Right ventricle myocardium superior (tissue), 1 donor: ENCODE results near the gene TRMT5. TPM values are rescaled to one million over a fixed set of nuclear protein-coding genes. Genes with fewer than 3 reads are reported as not detected.
A peak's percentile ranks its signal among the peaks of the same experiment; 100 is the strongest.

Experiments used
- ATAC-seq: fragments of 200-7000 bp; cut with Tn5 transposase; one replicate; pipeline ENCODE4 v1.9.1; 2020; ENCODE audit warnings: mild to moderate bottlenecking; ENCODE audit not compliant: poor library complexity
- DNase-seq: peaks from one replicate; pipeline ENCODE4 v3.0.0-alpha.2; 2020
- intact Hi-C: fragments of 100-400 bp; cut with DNase I; formaldehyde crosslinking; loops from one replicate; pipeline ENCODE4 v1.11.2; 2022
- total RNA-seq: library from RNA; stranded (reverse); fragmentation: NEBNext Ultra II Directional; extraction: Animal tissue kit (Norgen Biotek cat#: 25700); gene quantifications from one replicate; pipeline ENCODE4 v1.2.1, GENCODE V29; 2021
- donor health status: DM: no; HTN: yes; CAD: no; lungs with severe emphysema.

TRMT5 gene
- total RNA-seq, 1 donor from 2014 or later, result 4.4 TPM

DNA sequence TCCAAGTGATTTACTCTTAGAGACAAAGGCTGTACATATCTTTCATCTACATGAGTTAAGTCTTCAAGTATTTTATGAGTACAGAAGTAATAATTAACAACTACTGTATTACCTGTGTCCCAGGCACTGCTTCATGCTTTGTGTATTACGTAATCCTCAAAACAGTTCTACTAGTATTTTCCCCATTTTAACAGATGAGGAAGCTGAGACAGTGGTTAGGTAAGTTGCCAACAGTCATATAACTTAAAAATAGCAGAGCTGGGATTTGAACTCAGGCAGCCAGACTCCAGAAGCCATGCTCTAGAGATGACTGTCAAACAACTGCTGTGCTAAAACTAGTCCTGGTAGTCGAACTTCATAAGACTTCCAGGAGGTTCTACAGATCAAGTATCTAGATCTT is 10.7 kb downstream of the TRMT5 start:
- intact Hi-C loops, result no loop called here
- DNase-seq (no peak), ATAC-seq (no peak)

DNA sequence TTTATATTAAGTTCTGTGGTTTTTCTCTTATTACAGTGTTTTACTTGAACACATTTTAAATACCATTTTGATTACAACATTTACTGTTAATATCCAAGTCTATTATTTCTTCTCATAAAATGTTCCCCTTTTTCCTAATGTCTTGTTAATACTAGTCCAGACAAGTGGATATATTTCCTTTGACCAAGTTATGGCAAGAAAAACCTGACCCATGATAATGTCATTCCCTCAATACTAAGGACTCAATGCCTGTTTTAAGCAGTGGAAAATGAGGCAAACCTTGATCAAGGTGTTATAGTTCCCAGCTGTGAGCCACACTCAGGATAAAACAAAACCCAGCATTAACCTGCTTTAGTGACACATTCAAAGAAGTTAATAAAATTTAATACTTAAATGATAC is 12.2 kb downstream of the TRMT5 start:
- no peak for DNase-seq
- intact Hi-C loops, result no loop called here
- ATAC-seq, result no peak

DNA sequence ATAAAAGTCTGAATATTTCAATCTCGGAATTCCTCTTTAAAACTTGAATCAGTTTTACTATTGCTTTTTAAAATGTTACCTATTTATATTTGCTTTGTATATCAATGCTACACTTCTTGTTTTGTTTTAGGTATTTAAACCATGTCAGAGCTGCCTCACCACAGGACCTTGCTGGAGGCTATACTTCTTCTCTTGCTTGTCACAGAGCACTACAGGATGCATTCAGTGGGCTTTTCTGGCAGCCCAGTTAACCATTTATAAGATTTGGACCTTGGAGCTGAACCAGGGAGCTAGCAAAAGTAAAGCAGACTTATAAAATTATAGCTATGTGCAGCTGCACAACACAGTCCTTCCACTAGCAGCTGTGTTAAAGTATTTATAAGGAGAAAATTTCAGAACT is 12.8 kb downstream of the TRMT5 start:
- intact Hi-C loops, result no loop called here
- ATAC-seq (no peak), DNase-seq (no peak)

DNA sequence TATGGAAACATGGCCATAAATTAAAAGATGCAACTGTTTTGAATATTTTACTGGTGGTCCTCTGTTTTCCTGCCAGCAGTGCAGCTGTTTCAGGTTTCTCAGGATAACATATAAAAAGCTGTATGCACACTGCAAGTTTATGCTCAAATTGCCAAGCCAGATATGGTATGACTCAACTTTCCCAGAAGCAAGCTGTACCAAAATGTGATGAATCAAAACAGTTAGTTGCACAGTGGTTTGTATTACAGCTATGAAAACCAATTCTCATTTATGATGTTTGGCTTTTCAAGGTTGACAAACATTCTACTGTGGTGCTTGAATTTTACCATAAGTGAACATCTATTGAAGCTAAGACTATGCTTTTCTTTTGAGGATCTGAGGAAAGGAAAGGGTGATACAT is 15.5 kb downstream of the TRMT5 start:
- intact Hi-C loops, result no loop called here
- DNase-seq (no peak), ATAC-seq (no peak)

DNA sequence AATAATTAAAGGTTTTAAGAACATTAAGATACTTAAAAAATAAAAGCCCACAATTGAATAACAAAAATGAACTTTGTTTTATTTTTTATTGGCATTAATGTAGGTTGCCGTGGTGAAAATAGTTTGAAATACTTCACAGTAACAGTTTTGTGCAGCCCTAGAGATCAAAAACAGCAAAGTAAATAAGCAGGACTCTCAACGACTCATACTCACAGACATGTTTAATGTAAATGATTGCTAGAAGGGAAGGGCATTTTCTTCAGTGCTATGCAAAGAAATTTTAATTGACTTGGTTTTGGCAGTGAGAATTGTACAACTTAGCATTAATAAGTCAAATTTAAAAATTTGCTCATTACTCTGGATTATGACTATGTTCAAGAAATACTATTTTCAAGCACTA is 16.0 kb downstream of the TRMT5 start:
- intact Hi-C loops, result no loop called here
- ATAC-seq, result no peak

DNA sequence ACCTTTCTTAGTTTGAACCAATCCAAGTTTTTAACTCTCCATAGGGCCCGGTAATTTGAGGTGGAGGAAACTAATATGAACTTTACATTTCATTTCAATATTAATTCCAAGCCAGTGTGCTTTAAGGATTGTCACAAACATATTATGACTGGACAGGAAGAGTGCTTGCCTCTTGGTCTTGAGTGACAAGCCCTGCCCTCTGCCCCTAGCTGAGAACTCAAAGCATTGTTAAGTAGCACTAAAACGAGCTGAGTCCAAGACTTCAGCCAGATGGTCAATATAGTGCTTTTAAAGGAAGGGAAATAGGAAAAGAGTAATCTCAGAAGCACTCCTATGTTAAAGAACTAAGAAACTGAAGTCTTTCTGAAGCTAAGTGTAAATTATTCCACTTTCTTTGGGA is 17.1 kb downstream of the TRMT5 start:
- intact Hi-C loops, result no loop called here
- no peak for DNase-seq
- no peak for ATAC-seq

More for the DNA sequence above, 16.0 kb downstream of the TRMT5 start:
- DNase-seq, result no peak

DNA sequence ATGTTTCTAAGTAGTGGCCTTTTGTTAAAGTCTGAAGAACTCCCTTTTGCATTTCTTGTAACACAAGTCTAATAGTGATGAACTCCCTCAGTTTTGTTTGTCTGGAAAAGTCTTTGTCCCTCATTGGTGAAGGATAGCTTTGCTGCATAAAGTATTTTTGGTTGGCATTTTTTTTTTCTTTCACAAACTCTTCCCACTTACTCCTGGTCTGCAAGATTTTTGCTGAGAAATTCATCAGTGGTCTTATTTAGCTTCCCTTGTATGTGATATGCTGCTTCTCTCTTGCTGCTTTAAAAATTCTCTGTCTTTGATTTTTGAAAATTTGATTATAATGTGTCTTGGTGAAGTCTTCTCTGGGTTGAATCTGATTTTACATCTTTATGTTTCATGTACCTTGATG is 22.7 kb downstream of the TRMT5 start:
- intact Hi-C loops, result no loop called here
- DNase-seq (no peak), ATAC-seq (no peak)

DNA sequence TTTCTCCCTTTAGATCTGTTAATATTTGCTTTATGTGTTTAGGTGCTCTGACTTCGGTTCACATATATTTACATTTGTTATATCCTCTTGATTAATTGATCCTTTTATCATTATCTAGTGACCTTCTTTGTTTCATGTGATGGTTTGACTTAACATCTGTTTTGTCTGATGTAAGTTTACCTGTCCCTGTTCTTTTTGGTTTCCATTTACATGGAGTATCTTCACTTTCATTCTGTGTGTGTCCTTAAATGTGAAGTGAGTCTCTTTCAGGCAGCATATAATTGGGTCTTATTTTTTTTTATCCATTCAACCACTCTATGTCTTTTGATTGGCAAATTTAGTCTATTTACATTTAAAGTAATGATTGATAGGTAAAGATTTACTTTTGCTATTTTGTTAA is 24.2 kb downstream of the TRMT5 start:
- ATAC-seq (no peak), DNase-seq (no peak)
- intact Hi-C loops, result no loop called here

DNA sequence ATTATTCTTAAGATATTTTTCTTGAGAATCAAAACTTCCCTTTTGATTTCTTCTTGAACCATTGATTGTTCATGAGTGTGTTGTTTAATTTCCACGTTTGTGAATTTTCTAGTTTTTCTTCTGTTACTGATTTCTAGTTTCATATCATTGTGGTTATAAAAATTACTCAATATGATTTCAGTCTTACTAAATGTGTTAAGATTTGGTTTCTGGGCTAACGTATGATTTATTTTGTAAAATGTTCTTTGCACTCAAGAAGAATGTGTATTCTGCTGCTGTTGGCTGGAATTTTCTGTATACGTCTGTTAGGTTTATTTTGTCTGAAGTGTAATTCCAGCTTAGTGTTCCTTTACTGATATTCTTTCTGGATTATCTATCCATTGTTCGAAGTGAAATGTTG is 24.7 kb downstream of the TRMT5 start:
- no peak for DNase-seq
- intact Hi-C loops, result no loop called here
- ATAC-seq, result no peak

DNA sequence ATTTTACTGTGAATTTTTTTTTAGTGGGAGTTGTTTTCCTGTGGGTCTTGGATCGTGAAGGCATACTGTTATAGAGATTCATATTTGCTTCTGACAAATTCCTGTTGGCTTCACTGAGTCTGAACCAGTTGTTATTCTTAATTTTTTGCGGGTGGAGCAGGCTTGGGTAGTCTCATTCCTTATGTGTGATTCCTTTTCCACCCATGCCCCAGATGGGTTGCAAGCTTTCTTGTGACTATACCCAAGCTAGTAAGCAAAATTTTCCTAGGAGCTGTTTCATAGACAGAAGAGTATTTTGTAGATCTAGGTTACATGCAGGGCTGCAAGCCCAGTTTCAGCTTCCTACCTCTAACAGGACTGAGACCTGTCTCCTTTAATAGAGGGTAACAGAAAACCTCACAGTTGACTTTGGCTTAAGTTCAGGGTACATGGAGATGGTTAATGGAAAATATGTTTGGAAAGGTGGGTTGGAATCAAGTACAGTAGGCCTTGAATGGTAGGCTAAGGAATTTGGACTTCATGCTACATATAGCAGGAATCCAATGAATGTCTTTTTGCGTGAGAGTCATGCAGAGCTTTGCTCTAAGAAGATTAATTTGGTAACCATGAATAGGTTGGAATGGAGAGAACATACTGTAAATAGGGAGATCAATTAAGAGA is 29.0 kb downstream of the TRMT5 start:
- DNase-seq (no peak), ATAC-seq (no peak)
- intact Hi-C loops, result no loop called here

DNA sequence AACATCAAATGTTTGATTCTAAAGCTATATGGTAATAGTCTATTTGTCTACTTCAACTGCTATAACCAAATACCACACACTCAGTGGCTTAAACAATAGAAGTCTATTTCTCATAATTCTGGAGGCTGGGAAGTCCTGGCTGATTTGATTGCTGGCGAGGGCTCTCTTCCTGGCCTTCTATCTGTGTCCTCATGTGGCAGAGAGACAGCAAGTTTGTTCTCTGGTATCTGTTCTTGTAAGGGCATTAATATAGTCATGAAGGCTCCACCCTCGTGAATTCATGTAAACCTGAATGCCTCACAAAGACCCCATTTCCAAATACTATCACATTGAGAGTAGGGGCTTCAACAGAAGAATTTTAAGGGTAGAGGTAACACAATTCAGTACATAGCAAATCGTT is 34.1 kb downstream of the TRMT5 start:
- DNase-seq (no peak), ATAC-seq (no peak)
- intact Hi-C loops, result no loop called here

DNA sequence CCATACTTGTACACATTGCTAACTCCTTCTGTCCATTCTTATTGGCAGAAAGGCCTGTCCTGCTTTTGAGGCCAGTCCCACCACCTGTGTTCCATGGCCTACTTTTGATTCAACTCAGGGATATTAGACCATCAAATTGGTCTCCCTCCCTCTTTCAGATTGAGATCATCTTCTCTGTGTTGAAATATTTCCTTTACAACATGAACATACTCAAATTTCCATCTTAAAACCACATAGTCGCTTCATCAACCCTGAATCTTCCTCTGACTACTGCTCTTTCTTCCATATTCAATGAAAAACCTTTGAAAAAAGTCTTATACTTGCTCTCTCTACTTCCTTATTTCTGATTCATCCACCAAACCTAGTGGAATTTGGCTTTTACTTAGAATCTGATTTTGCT is 34.9 kb downstream of the TRMT5 start:
- no peak for DNase-seq
- ATAC-seq, result no peak
- intact Hi-C loops, result no loop called here

DNA sequence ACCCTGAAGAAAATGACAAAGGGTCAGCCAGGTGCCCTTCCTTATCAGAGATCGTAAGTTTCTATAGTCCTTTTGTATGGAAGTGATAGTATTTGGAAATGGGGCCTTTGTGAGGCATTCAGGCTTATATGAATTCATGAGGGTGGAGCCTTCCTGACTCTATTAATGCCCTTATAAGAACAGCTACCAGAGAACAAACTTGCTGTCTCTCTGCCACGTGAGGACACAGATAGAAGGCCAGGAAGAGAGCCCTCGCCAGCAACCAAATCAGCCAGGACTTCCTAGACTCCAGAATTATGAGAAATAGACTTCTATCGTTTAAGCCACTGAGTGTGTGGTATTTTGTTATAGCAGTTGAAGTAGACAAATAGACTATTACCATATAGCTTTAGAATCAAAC is 36.7 kb downstream of the TRMT5 start:
- no peak for DNase-seq
- peak; percentile 53 for ATAC-seq
- intact Hi-C loops, result no loop called here

DNA sequence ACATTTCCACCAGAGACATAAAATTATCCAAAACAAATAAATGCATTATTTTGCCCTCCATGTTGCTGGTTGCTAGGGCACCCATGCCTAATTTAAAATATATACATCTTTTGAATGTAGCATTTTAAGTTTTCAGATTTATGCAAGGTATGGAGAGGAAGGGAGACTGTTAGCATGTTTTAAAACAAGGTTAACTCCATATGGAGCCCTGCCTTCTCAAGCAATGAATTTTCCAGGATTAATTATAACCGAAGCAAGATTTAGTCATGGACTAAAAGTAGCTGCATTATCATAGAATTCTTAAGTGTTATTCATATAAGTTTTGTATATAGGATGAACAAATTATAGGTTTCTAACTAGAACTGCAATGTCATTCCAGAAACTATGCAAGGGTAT is 37.2 kb downstream of the TRMT5 start:
- intact Hi-C loops, result no loop called here
- ATAC-seq, result no peak

DNA sequence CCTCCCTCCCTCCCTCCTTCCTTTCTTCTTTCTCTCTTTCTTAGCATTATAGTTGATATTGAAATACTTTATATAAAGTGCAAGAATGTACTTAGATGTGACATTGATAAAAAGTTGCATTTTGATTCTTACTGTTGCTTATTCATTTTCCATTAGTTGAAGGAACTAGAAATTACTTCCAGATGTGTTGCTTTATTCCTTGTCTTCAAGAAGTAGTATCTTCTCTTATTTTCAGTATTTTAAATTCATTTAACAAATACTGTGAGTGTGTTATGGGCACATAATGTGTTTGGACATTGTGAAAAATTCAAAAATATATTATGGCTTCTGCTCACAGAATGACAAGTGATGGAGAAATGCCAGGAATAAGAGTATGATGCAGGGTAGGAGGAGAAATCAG is 45.6 kb downstream of the TRMT5 start:
- DNase-seq, result no peak
- intact Hi-C loops, result no loop called here
- no peak for ATAC-seq

More for the DNA sequence above, 37.2 kb downstream of the TRMT5 start:
- DNase-seq, result no peak

DNA sequence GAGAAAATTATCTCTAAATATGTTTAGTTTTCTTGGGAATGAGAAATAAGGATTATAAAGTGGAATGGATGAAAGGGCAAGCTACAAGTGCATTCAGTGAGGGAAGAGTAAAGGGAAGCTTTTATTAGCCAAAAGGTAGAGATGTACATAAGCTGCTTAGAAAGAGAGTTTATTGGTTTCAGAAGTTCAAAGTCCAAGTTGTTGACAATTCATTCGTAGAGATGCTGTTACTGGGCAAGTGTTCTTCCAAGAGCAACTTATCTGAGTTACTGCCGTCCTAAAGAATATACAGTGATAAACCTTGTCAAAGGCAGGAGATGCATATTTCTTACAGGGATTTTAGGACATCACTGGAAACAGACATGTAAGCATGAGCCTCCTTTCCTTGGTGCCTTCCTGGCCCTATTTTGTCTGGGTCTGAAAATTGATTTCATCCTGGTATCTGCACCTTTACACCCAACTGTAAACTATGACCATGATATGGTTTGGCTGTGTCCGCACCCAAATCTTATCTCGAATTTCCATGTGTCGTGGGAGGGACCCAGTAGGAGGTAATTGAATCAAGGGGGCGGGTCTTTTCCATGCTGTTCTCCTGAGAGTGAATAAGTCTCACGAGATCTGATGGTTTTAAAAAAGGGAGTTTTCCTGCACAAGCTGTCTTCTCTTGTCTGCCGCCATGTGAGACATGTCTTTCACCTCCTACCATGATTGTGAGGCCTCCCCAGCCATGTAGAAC is 46.8 kb downstream of the TRMT5 start:
- intact Hi-C loops, result no loop called here
- DNase-seq (no peak), ATAC-seq (no peak)

DNA sequence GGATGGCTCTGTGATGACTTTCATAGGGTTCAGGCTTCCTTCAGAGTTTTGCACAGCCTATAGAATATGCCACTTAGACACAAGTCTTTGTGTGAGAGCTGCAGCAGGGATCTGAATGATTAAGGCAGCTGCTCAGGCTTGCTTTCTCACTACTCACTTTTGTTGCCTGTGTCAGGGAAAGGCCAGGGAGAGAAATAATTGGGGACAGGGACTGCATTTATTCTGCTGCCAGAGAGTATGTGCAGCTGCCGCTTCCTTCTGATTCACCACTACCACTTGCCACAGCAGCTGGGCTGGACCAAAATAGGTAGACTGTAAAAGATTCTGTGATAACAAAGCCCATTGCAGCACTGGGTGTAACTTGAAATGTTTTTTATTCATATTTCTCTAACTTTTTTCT is 49.7 kb downstream of the TRMT5 start:
- ATAC-seq, result no peak
- intact Hi-C loops, result no loop called here
- no peak for DNase-seq

DNA sequence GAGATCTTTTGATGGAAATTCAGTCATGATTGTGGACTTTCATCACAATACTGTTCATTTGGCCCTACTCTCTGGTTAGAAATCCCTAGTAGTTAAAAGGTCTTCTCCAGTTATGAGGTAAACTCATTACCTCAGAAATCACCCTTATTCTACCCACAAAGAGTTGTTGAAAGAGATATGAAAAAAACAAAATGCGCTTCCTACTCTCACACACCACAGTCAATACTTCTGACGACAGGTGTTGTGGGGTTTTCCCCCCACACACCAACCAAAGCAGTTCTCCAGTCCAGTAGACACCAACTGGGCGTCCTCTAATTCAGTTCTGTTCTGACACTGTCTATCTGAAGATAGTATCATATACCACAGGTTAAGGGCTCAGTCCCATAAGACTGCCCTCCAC is 54.9 kb downstream of the TRMT5 start:
- intact Hi-C loops, result no loop called here
- DNase-seq, result no peak
- no peak for ATAC-seq

DNA sequence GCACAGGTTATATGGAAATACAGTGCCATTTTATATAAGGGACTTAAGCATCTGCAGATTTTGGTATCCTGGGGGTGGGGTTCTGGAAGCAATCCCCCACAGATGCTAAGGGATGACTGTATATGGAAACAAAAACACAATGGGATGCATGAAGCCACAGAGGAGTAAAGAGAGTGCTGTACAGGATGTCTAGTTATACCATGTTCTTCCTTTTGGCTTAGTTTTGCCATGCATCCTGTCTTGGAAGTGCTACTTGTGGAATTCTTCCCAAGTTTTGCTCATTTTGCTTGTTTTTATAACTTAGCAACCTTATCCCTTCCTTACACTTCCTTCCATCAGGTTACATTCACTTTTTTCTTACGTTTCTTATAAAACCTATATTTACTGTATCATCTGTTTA is 55.6 kb downstream of the TRMT5 start:
- ATAC-seq, result no peak
- intact Hi-C loops, result no loop called here
- no peak for DNase-seq

DNA sequence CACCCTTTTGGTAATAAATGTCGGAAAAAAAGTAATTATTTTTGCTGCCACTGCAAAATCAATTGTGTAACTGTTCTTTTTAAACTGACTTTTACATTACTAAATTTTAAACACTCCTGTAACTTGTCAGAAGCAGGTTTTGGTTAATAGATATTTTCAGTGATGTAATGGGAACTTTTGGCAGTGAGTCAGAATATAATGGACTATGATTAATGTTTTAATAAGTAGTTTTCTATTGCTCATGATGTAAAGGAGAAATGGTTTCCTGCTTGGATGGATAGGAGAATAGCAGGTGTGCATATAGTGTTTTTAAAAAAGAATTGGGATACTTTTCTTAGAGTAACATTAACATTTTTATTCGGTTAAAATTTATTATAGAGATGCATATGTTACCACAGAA is 58.8 kb downstream of the TRMT5 start:
- DNase-seq, result no peak
- ATAC-seq, result no peak
- intact Hi-C loops, result no loop called here
